ENCODE data around the gene ELF1. TPM values are rescaled to one million over a fixed set of nuclear protein-coding genes. Genes with fewer than 3 reads are reported as not detected.

Gene ELF1
- total RNA-seq, 4 donors from 2014 or later: 61.9 to 84.5 (median 71.5) TPM

GRCh38 chr13:40971321-40971720 is 47.8 kb downstream of the ELF1 start:
- Histone ChIP-seq H3K27ac (no peak overlapping the region), H3K36me3 (peaks cover 0 to 3% (median 0%) of the 10 kb centered on the region in 3 donors), H3K4me1 (peaks cover 14 to 100% (median 52%) of the 10 kb centered on the region in 3 donors), H3K9me3 (no peaks in the 10 kb centered on the region), H3K4me3 (no peak overlapping the region), H3K27me3 (no peaks in the 10 kb centered on the region)
- no peak for TF ChIP-seq POLR2A (IDR thresholded peaks at IDR 0.05)
- TF ChIP-seq, protein P1, sequence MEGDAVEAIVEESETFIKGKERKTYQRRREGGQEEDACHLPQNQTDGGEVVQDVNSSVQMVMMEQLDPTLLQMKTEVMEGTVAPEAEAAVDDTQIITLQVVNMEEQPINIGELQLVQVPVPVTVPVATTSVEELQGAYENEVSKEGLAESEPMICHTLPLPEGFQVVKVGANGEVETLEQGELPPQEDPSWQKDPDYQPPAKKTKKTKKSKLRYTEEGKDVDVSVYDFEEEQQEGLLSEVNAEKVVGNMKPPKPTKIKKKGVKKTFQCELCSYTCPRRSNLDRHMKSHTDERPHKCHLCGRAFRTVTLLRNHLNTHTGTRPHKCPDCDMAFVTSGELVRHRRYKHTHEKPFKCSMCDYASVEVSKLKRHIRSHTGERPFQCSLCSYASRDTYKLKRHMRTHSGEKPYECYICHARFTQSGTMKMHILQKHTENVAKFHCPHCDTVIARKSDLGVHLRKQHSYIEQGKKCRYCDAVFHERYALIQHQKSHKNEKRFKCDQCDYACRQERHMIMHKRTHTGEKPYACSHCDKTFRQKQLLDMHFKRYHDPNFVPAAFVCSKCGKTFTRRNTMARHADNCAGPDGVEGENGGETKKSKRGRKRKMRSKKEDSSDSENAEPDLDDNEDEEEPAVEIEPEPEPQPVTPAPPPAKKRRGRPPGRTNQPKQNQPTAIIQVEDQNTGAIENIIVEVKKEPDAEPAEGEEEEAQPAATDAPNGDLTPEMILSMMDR (IDR thresholded peaks at IDR 0.05): no peak
- no peak for DNase-seq
- WGBS, 2 donors: 75 to 79% methylated on average over 4 of the region's 4 CpGs
- intact Hi-C loops (cut with DNase I): no loop called here

DNA sequence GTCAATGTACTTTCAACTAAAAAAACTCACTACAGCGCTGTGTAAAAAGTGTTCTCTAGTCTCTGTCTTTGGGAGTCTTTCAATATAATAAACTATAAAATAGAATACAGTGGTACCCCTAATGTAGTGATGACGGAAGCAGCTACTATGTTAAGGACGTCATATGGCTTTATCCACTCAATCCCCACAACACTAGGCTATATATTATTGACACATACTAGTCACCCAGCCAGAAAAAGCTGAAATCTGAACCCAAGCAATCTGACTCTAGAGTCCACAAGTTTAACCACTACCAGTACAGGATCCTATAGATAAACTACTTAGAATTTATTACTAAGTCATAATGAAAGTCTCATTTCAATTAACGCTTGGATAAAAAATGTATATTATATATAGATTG is 48.3 kb downstream of the ELF1 start:
- H3K36me3 ChIP-seq: no peaks in the 10 kb centered on the region
- H3K4me1 ChIP-seq: peaks cover 14 to 100% (median 48%) of the 10 kb centered on the region in 3 donors
- TF ChIP-seq, protein P1 (IDR thresholded peaks at IDR 0.05): no peak
- TF ChIP-seq POLR2A (IDR thresholded peaks at IDR 0.05): no peak
- H3K4me3 ChIP-seq: no peak overlapping the region
- H3K27me3 ChIP-seq: no peaks in the 10 kb centered on the region
- WGBS, 2 donors: 88 to 89% methylated on average over 4 of the region's 4 CpGs
- no peak for DNase-seq
- H3K9me3 ChIP-seq: no peaks in the 10 kb centered on the region
- H3K27ac ChIP-seq: no peak overlapping the region
- intact Hi-C loops (cut with DNase I): no loop called here

DNA sequence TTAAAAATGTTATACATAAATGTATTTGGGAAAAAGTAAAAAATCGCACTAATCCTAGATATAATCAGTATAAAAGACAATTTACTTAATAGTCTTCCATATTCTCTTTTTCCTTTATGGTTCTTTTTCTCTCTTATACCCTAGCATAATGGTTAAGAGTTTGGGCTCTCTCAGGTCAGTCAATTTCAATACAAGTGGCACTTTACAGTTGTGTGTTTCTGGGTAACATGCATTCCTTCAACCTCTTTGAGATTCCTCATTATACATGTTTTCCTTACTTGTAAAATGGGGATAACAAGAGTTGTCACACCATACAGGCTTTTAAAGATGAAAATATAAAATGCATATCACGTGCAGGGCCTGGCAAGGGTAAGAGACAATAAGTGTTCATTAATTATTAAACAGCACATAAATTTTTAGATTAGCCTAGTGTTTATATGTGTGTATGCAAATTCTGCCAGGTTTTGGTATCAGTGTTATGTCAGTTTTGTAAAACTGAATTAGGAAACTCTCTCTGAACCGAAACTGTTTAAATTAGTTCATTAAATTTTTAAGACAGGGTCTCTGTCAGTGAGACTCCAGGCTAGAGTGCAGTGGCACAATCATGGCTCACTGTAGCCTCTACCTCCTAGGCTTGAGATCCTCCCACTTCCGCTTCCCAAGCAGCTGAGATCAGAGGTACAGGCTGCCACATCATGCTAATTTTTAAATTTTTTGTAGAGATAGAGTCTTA is 49.8 kb downstream of the ELF1 start:
- DNase-seq: no peak
- intact Hi-C loops (cut with DNase I): no loop called here

DNA sequence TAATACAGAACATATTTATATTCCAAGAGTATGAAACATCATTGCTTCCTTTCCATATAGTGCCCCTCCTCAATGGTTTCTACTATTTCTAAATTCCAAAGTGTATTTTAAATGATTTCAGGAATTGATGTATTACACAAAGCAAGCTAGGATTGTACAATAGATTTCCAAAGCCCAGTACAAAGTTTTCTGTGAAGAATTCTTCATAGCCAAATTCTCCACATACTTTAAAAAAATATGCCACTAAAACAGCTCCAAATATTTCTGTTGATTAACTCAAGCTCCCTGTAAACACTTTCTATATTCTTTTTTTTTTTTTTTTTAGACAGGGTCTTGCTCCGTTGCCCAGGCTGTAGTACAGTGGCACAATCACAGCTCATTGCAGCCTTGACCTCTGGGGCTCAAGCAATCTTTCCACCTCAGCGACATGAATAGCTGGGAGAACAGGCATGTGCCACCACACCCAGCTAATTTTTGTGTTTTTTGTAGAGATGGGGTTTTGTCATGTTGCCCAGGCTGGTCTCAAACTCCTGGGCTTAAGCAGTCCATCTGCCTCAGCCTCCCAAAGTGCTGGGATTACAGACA is 50.6 kb downstream of the ELF1 start:
- Histone ChIP-seq H3K9me3 (no peaks in the 10 kb centered on the region), H3K36me3 (no peaks in the 10 kb centered on the region), H3K27ac (peak overlapping the region in 1 of 4 donors; percentile 31), H3K27me3 (no peaks in the 10 kb centered on the region), H3K4me3 (no peak overlapping the region), H3K4me1 (peaks cover 8 to 100% (median 44%) of the 10 kb centered on the region in 3 donors)
- no peak for TF ChIP-seq POLR2A (IDR thresholded peaks at IDR 0.05)
- TF ChIP-seq, protein P1 (IDR thresholded peaks at IDR 0.05): no peak
- intact Hi-C loops (cut with DNase I): no loop called here
- 57 to 71% methylated on average over 2 of the region's 2 CpGs for WGBS, 2 donors
- DNase-seq: no peak

More for the DNA sequence above, 49.8 kb downstream of the ELF1 start:
- H3K4me1 ChIP-seq: peaks cover 9 to 100% (median 42%) of the 10 kb centered on the region in 3 donors
- no peaks in the 10 kb centered on the region for H3K27me3 ChIP-seq
- no peak for TF ChIP-seq POLR2A (IDR thresholded peaks at IDR 0.05)
- TF ChIP-seq, protein P1 (IDR thresholded peaks at IDR 0.05): no peak
- H3K27ac ChIP-seq: peak overlapping the region in 2 of 4 donors; percentile 1 to 31
- no peaks in the 10 kb centered on the region for H3K9me3 ChIP-seq
- no peaks in the 10 kb centered on the region for H3K36me3 ChIP-seq
- no peak overlapping the region for H3K4me3 ChIP-seq
- WGBS, 2 donors: 66 to 74% methylated on average over 4 of the region's 4 CpGs

GRCh38 chr13:40966298-40966697 is 52.8 kb downstream of the ELF1 start:
- H3K4me3 ChIP-seq: no peak overlapping the region
- peaks cover 0 to 1% (median 0%) of the 10 kb centered on the region in 3 donors for H3K36me3 ChIP-seq
- no peaks in the 10 kb centered on the region for H3K27me3 ChIP-seq
- no peak for TF ChIP-seq POLR2A (IDR thresholded peaks at IDR 0.05)
- TF ChIP-seq, protein P1 (IDR thresholded peaks at IDR 0.05): no peak
- DNase-seq: no peak
- WGBS, 2 donors: 50 to 67% methylated on average over 3 of the region's 3 CpGs
- intact Hi-C loops (cut with DNase I): no loop called here
- no peaks in the 10 kb centered on the region for H3K9me3 ChIP-seq
- peaks cover 12 to 100% (median 58%) of the 10 kb centered on the region in 3 donors for H3K4me1 ChIP-seq
- peak overlapping the region in 1 of 4 donors; percentile 40 for H3K27ac ChIP-seq

Measured in esophagus squamous epithelium (tissue), 5 donors.